Heart right ventricle (tissue), 16 donors: ENCODE results near the gene CRYL1. TPM values are rescaled to one million over a fixed set of nuclear protein-coding genes. Genes with fewer than 3 reads are reported as not detected.

Source experiments
- ATAC-seq, 8 donors: fragments of 200-7000 bp; cut with Tn5 transposase; one replicate each; pipeline ENCODE4 v1.9.1; 2020; ENCODE audit warnings: mild to moderate bottlenecking in 8 of 8, moderate library complexity in 8 of 8, moderate number of reproducible peaks in 1 of 8
- DNase-seq, 2 donors: peaks; one replicate each; pipeline ENCODE4 v3.0.0-alpha.2; 2020
- H3K27ac ChIP-seq, 10 donors: fragments of 200-600 bp; sonication (generic) in 2 of 10; one replicate each; pipeline versions ENCODE4 v1.5.0 to v1.8.0; 2020 to 2022; ENCODE audit warnings: mild to moderate bottlenecking in 3 of 10
- H3K27me3 ChIP-seq, 7 donors: fragments of 200-600 bp; one replicate each; pipeline ENCODE4 v1.8.0; 2021 to 2022; ENCODE audit warnings: mild to moderate bottlenecking in 2 of 7
- H3K36me3 ChIP-seq, 9 donors: fragments of 200-600 bp; sonication (generic) in 1 of 9; one replicate each; pipeline versions ENCODE4 v1.5.0 to v1.8.0; 2020 to 2022; ENCODE audit warnings: mild to moderate bottlenecking in 2 of 9
- H3K4me1 ChIP-seq, 9 donors: fragments of 200-600 bp; sonication (generic) in 1 of 9; one replicate each; pipeline versions ENCODE4 v1.5.0 to v1.8.0; 2020 to 2022; ENCODE audit warnings: mild to moderate bottlenecking in 4 of 9
- H3K4me3 ChIP-seq, 10 donors: fragments of 200-600 bp; sonication (generic) in 2 of 10; one replicate each; pipeline versions ENCODE4 v1.5.0 to v1.8.0; 2020 to 2022; ENCODE audit warnings: mild to moderate bottlenecking in 7 of 10, moderate library complexity in 2 of 10
- H3K9me3 ChIP-seq, 11 donors: fragments of 200-600 bp in 10 of 11; sonication (generic) in 2 of 11; one replicate each; pipeline versions ENCODE4 v1.5.0 to v1.8.0; 2013 to 2022; ENCODE audit warnings: mild to moderate bottlenecking in 2 of 11, control low read depth in 1 of 11, moderate library complexity in 1 of 11
- WGBS, 2 donors: extraction: QIAGEN DNeasy Blood & Tissue Kit; methylation state at CpG; one replicate each; pipeline ENCODE4 v1.1.7; 2013; ENCODE audit warnings: inconsistent platforms in 1 of 2; 5-methylcytosine and 5-hydroxymethylcytosine counted together
- intact Hi-C, 10 donors: fragments of 100-400 bp; cut with DNase I; formaldehyde crosslinking; loops; one replicate each; pipeline versions ENCODE4 v1.11.1 to v1.14.2; 2022
- polyA plus RNA-seq, 2 donors: library from polyadenylated mRNA; stranded (reverse); fragments of 200-250 nt; gene quantifications; one replicate each; pipeline ENCODE4 v1.2.3, GENCODE V29; 2013
- total RNA-seq, 10 donors: library from RNA; stranded (reverse); fragmentation: NEBNext Ultra II Directional in 3 of 10; extraction: Animal tissue kit (Norgen Biotek cat#: 25700) in 3 of 10; gene quantifications; one replicate each; pipeline versions ENCODE4 v1.2.1 to v1.2.4, GENCODE V29; 2021 to 2023
- TF ChIP-seq, protein P1 (sequence below), 9 donors: fragments of 200-600 bp; sonication (generic) in 2 of 9; IDR thresholded peaks; one replicate each; pipeline versions ENCODE4 v1.5.0 to v1.8.0; 2021 to 2022; ENCODE audit warnings: antibody characterized with exemption in 9 of 9, mild to moderate bottlenecking in 5 of 9, moderate library complexity in 1 of 9
- donor health status: Arrhythmogenic right ventricular cardiomyopathy.
- donor health status: ischemic (EF 13 %, LVEDD 7.1; RV severe dilation, severe dysfunction).
- donor health status: healthy with polysubstance abuse.
- donor health status: DM: no; HTN: yes; CAD: no.
- donor health status: DM: no; HTN: no; CAD: no.
- donor health status: ischemic (EF 25% LVEDD 6.9; RV normal size, moderate dysfunction).
- donor health status: ischemic (EF 25% LVEDD 5.7; RV mildly dilated, moderate dysfunction).
- donor health status: healthy.
- donor health status: DM: yes; HTN: yes; CAD: no.
- donor health status: Ischemic cardiomyopathy.
- donor health status: ischemic (EF 35%, LVEDD 5.7; RV mildly dilated, moderate dysfunction).
- donor health status: nonischemic (EF 11% LVEDD 7.7; RV severe dilation, severe dysfunction).
- donor health status: DM: yes; HTN: yes; CAD: no.
- donor health status: PGD.
- donor health status: ischemic (EF 29% LVEDD 5.4; RV normal size, mild dysfunction).
- donor health status: nonischemic (EF 23%, LVEDD 6.1; RV moderate dilation, normal function).

CRYL1 gene
- total and polyA plus RNA-seq, 12 donors = 10.1 to 27.3 (median 23.2) TPM

DNA sequence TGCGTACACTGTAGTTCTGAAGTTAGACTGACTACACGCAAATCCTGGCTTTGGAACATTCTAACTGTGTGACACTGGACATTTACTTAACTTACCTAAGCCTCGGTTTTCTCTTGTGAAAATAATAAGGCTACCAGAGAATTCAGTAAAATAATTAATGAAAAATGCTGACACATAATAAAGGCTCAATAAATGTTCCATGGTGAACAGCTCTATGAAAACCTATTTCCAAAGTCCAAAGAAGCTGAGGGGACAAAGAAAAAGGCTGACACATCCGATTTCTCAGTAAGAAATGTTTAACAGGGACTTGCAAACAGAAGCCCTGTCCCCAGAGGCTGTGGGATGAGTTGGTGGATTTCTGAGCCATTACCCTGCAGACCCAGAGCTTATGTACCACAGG, 153.8 kb downstream of the CRYL1 start:
- Histone ChIP-seq H3K36me3 (no peaks in the 10 kb centered on the region), H3K4me3 (no peak overlapping the region), H3K27me3 (peaks cover 0 to 18% (median 3%) of the 10 kb centered on the region in 7 donors), H3K9me3 (no peaks in the 10 kb centered on the region), H3K27ac (no peak overlapping the region), H3K4me1 (no peaks in the 10 kb centered on the region)
- TF ChIP-seq, protein P1, sequence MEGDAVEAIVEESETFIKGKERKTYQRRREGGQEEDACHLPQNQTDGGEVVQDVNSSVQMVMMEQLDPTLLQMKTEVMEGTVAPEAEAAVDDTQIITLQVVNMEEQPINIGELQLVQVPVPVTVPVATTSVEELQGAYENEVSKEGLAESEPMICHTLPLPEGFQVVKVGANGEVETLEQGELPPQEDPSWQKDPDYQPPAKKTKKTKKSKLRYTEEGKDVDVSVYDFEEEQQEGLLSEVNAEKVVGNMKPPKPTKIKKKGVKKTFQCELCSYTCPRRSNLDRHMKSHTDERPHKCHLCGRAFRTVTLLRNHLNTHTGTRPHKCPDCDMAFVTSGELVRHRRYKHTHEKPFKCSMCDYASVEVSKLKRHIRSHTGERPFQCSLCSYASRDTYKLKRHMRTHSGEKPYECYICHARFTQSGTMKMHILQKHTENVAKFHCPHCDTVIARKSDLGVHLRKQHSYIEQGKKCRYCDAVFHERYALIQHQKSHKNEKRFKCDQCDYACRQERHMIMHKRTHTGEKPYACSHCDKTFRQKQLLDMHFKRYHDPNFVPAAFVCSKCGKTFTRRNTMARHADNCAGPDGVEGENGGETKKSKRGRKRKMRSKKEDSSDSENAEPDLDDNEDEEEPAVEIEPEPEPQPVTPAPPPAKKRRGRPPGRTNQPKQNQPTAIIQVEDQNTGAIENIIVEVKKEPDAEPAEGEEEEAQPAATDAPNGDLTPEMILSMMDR (IDR thresholded peaks at IDR 0.05) = no peak
- intact Hi-C loops = no loop called here
- ATAC-seq (no peak), DNase-seq (no peak)
- 83 to 89% methylated on average over 4 of the region's 4 CpGs for WGBS, 2 donors

DNA sequence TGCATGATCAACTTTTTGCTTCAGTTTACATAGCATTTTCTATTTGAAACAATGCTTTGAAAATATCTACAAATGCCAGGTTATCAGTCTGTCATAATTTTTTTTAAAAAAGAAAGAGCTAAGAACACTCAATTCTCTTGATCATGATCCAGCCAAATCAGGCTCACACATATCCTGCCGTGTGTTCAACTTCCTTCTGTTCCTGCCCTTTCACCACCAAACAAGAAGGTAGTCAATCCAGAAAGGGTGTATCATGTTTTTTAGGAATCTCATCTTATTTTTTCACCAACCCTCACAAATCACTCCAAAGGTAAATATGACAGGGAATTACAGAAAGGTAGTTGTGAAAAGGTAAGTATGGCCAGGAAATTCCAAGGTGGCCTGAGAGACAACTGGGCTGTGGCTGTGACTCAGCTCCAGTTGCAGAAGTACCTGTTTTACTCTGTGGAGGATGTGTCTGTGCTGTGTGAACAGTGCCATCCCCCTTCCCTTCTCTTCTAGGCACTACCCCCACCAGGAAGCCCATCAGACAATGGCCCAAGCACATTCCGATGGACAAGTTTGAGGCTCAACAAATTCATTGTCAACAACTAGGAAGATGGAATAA, 154.7 kb downstream of the CRYL1 start:
- H3K4me1 ChIP-seq = no peaks in the 10 kb centered on the region
- 54 to 61% methylated on average over 2 of the region's 2 CpGs for WGBS, 2 donors
- intact Hi-C loops = no loop called here
- no peak for ATAC-seq
- TF ChIP-seq, protein P1 (IDR thresholded peaks at IDR 0.05) = no peak
- no peak overlapping the region for H3K27ac ChIP-seq
- peaks cover 0 to 18% (median 3%) of the 10 kb centered on the region in 7 donors for H3K27me3 ChIP-seq
- H3K4me3 ChIP-seq = no peak overlapping the region
- H3K9me3 ChIP-seq = no peaks in the 10 kb centered on the region
- H3K36me3 ChIP-seq = no peaks in the 10 kb centered on the region
- no peak for DNase-seq

DNA sequence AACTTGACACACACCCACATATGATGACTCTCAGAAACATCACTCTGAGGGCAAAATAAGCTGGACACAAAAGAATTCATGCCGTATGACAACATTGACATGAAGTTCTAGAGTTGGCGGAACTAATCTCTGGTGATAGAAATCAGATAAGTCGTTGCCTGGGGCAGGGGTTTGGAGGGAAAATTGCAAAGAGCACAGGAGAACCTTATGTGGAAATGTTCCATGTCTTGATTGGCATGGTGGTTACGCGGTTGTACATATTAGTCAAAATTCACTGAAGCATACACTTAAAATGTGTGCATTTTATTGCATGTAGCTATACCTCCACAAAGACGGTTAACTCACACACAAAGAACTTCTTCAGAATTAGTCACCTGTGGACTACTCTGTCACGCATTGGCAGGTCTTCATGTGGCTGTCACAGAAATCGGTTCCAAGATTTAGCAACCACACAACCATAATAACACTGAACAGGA, 155.7 kb downstream of the CRYL1 start:
- TF ChIP-seq, protein P1 (IDR thresholded peaks at IDR 0.05) = no peak
- WGBS, 2 donors = 81 to 88% methylated on average over 8 of the region's 8 CpGs
- Histone ChIP-seq H3K36me3 (no peaks in the 10 kb centered on the region), H3K27ac (no peak overlapping the region), H3K4me3 (no peak overlapping the region), H3K9me3 (no peaks in the 10 kb centered on the region), H3K27me3 (peaks cover 0 to 18% (median 3%) of the 10 kb centered on the region in 7 donors), H3K4me1 (no peaks in the 10 kb centered on the region)
- DNase-seq = no peak
- intact Hi-C loops = no loop called here
- ATAC-seq = no peak

- H3K27me3 ChIP-seq = peaks cover 0 to 12% (median 3%) of the 10 kb centered on the region in 7 donors
- no peaks in the 10 kb centered on the region for H3K4me1 ChIP-seq
- ATAC-seq (no peak), DNase-seq (no peak)
- H3K4me3 ChIP-seq = no peak overlapping the region
- TF ChIP-seq, protein P1 (IDR thresholded peaks at IDR 0.05) = no peak
- WGBS, 2 donors = 83 to 84% methylated on average over 8 of the region's 8 CpGs
- no peaks in the 10 kb centered on the region for H3K36me3 ChIP-seq
- no peak overlapping the region for H3K27ac ChIP-seq
- H3K9me3 ChIP-seq = no peaks in the 10 kb centered on the region
- intact Hi-C loops = no loop called here
Measured at GRCh38 chr13:20366056-20366455, 159.6 kb downstream of the CRYL1 start.
